HG03520 (cell line): ENCODE measurements around the gene DSCAML1.

ENCODE experiments used
- ATAC-seq: cut with Tn5 transposase; IDR thresholded peaks from one replicate; pipeline ENCODE4 v1.9.1; 2021; ENCODE audit warnings: mild to moderate bottlenecking, moderate library complexity; ENCODE audit not compliant: unreplicated experiment

DSCAML1 gene

GRCh38 chr11:117511483-117511930 lies 285.5 kb downstream of the DSCAML1 start:
- no peak for ATAC-seq

DNA sequence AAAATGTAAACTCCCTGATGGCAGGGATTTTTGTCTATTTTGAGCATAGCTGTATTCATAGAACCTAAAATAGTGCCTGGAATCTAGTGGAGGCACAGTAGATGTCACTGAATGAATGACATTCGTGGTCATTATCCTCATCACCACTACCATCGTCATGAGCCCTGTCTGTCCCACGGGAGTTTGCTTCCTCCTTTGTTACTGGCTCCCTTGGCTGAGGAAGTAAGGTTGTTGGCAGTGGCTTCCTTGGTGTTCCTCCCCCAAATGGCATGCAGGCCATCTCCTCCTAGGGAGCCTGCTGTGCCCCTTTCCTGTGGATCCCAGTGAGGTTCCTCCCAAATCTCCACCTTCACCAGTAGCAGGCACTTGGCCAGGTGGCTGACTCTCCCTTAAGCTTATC lies 286.4 kb downstream of the DSCAML1 start:
- no peak for ATAC-seq

DNA sequence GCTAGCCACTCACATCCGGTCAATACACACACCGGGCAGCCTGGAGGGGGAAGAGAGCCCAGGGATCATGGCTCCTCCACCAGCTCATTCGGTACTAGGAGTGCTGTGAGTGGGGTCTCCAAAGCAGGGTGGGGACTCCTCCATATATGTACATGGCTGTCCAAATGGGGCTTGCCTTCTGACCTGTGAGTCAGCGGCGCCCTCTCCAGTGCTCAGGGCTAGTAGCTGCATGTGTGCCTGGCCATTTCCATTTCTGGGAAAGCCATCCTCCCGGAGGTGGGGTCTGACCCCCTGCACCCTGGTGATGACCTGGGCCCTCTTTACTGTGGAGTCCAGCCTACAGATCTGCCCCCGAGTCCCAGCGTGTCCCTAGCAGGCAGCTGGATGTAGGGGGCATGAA lies 287.5 kb downstream of the DSCAML1 start:
- no peak for ATAC-seq

GRCh38 chr11:117506971-117507370 lies 290.0 kb downstream of the DSCAML1 start:
- no peak for ATAC-seq

GRCh38 chr11:117505285-117505970 lies 291.6 kb downstream of the DSCAML1 start:
- ATAC-seq: no peak

- ATAC-seq: no peak
Observed at GRCh38 chr11:117502779-117503100, 294.3 kb downstream of the DSCAML1 start.

DNA sequence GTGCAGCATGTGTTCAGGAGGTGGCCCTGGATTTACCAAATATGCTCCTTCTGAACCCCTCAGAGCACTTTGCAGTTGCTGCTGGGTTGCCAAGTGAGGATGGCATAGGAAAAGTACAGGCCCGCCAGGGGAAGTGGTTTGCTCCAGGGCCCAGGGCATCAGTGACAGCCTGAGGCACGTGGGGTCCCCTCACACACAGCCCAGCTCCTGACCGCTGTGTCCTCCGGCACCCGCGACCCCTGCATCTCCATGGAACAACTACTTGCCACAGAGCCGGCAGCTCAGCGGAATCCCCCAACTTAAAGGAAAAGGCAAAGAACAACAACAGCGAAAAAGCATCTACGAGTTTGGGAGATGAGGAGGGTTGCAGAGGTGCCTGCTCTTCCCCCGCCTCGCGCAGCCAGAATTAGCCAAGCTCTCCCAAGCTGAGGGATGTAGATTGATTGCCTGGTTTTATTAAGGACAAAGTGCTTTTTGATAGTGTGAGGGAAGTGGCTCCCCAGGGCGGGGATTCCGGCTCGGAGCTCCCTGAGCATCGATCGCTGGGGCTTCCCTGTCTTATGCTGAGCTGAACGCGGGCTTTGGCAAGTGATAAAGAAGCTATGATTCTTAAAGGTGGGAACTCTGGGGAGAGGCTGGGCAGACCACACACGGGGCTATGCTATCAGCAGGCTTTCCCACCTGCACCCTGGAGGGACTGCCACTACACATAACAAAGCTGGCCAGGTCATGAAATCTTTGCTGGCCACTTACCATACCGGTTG lies 294.8 kb downstream of the DSCAML1 start:
- ATAC-seq: no peak

DNA sequence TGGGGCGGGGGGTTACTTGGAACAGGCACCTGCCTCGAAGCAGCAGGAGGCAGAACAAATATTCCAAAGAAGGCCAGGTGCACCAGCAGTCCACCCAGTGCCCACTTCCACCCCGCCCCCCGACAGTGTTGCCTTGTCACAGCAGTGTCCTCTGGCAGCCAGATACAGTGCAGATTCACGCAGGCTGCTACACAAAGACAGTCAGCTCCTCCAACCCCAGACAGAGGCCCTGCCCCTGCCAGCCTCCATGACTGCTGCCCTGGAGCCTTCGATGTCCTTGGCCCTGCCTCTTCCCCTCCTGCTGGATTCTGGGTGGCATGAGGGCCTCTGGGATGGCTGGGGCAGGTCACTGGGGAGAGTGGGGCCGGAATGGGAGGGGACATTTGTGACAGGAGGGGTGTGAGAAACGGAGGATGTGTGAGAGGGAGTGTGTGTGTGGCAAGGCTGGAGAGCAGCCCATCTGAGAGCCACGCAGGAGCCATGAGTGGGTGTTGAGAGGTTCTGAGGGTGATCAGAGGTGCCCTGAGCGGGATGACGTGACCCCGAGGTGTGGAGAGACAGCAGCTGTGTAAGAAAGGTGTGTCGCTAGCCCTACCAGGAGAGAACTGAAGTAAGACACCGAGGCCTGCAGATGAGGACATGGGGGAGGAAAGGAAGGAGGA lies 295.6 kb downstream of the DSCAML1 start:
- no peak for ATAC-seq

- ATAC-seq: no peak
Observed at GRCh38 chr11:117498791-117499190, 298.2 kb downstream of the DSCAML1 start.

- ATAC-seq: no peak
Observed at GRCh38 chr11:117497206-117497951, 299.6 kb downstream of the DSCAML1 start.

DNA sequence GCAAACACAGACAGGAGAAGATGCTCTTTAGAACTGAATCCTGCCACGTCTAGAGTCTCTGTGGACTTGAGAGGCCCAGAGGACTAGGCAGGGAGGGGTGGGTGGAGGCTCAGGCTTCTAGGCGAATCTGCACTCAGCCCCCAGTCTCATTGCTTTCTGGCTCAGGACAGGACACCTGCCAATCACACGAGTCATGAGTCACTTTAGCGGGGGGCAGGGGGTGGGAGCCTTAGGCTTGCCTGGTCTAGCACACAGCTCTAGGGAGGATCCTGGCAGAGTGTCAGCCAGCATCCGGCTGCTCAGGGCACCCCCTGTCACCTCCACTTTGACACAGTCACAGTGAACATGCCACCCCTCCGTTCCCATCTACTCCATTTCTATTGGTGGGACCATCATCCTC lies 301.7 kb downstream of the DSCAML1 start:
- ATAC-seq: no peak

DNA sequence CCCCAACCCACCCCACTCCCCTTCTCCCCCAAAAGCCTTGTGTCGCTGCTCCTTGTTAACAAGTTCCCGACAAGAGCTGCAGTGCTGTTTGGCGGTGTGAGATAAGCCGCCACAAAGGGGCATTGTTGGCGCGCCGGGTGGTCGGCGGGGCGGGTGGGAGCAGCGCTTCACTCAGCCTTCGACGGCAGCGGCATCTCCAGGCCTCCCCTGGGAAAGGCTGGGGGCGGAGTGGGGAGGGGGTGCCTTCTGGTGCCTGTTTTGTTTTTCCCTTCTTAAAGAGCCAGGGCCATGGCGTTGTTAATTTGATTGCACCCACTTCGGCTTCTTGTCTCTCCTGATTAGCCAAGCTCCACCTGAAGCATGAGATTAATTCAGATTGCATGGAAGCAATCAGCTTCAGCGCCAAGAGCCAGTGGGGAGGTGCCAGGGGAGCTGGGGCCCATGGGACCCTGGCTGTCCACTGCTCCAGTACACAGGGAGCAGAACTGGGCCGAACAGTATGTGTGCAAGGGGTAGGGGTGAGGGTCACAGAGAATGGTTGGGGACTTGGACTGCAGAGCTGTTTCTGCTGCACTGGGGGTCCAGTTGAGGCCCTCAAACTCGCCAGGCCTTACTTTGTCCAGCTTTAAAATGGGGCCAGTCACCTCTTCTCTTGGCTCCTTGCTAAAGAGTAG lies 304.3 kb downstream of the DSCAML1 start:
- no peak for ATAC-seq

DNA sequence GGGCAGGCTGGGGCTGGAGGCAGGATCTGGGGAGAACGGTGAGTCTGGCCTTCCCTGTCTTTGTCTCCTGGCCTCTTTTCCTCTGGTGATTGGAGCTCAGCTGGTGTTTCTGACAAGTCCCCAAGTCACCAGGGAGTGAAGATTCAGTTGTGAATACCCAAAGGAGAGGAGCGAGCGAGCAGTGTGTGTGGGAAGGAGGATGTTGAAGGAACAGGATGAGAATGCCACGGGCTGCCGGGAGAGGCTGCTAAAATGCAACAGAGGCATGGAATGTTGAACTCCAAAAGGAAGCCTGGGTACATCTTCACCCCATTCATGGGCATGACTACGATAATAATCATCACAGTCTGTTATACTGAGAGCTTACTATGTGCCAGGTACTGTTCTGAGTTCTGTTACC lies 306.1 kb downstream of the DSCAML1 start:
- ATAC-seq: no peak

DNA sequence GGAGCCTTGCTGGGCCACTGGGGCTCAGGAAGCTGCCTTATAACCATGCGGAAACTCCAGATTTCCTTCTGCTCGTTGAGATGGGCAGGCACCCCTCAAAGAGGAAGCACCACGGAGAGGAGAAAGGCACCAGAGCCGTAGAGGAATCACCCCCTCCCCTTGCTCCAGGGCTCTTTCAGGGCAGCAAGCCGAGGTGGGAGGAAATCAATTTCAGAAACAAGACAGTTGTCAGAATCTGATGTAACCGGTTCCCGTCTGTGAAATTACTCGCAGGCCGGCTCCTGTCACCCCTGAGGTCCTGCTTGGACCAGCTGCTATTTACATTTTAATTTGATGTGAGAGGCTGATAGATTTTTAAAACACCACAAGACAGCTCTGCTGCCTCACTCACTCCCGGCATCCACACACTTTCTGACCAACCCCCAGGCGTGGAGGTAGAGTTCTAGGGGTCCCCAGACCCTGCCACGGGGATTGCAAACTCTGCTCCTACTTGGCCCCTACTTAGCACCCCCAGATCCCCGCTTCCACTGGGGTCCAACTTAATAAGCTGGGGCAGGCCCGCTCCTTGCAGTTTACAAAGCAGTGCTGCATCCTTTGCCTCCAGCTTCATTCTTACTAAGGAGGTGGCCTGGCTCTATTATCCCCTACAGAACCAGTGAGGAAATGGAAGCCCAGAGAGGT lies 306.9 kb downstream of the DSCAML1 start:
- no peak for ATAC-seq

DNA sequence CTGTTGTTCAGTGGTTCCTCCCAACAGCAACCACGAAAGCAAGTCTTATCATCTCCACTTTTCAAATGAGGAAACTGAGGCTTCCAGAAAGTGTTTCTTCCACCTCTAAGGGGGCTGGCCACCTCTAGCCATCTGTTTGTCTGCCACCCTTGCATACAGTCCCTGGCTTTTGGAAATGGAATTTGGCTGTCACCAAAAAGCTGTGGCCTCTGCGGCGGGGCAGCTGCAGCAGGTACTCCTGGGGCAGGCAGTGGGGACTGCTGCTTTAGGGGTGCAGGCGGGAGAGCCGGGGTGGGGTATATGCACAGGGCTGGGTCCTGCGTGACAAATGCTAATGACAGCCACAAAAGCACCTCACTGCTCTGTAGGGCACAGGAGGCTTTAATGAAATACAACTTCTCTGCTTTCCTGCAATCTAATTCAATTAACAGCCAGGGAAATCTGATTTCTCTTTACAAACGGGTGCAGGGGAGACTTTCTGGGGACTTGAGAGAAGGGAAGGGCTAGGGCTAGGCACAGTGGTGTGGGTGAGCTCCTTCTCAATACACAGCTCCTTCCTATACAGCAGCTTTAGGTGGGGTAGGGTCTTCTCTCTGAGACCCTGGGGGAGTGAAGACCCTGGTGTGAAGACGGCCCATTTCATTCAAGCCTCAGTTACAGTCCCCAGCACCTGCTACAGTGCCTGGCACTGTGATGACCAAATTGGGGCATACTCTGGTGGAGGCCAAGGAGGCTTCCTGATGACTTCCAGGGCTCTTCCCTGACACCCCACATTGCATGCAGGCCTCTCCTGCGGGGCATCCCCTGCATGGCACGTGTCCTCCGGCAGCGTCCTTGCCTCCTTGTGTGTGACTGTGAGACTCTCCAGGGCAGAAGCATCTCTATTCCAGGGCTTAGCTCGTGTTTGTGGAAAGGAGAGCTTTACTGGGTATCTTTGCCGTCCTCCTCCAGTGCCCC lies 307.7 kb downstream of the DSCAML1 start:
- ATAC-seq: no peak

DNA sequence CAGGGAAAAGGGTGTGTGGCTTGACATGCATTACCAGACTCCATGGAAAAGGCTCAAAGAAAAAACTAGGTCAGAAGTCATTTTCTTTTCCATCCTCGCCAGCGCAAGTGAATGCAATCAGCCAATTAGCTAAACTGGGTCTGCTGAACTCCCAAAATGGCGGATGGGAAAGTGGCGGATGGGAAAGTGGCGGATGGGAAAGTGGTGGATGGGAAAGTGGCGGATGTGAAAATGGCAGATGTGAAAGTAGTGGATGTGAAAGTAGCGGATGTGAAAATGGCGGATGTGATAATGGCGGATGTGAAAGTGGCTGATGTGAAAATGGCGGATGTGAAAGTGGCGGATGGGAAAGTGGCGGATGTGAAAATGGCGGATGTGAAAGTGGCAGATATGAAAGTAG lies 311.0 kb downstream of the DSCAML1 start:
- ATAC-seq: no peak

DNA sequence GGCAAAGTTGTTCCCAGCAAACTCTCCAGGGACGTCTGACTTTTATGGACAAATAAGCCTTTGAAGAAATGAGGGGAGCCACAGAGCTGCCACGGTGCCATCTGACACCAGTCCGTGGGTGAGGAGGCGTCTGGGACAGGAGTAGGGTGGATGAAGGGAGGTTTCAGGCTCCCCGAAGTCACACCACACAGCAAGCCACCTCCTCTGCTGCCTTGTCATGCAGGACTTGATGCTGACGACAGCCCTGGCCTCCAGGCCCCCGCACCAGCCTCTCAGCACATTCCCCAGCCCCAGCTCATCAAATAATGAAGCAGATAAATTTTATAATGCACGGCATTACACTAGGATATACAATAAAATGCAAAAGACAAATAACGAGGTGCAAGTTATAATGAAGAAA lies 312.9 kb downstream of the DSCAML1 start:
- no peak for ATAC-seq

- ATAC-seq: no peak
Observed at GRCh38 chr11:117483372-117483771, 313.6 kb downstream of the DSCAML1 start.

- no peak for ATAC-seq
Observed at GRCh38 chr11:117482881-117483280, 314.1 kb downstream of the DSCAML1 start.
